ENCODE measurements around the gene ARID2. TPM values are rescaled to one million over a fixed set of nuclear protein-coding genes. Genes with fewer than 3 reads are reported as not detected.

Gene ARID2
- total RNA-seq, 1 experiment from 2014 or later = 15.4 TPM

- no peak overlapping the region for H2AFZ ChIP-seq (ENCODE audit: low read length)
- H3F3A ChIP-seq (ENCODE audit: low read length, unreplicated experiment) = no peaks in the 10 kb centered on the region
- no peaks in the 10 kb centered on the region for H3K9me2 ChIP-seq (replicated peaks; ENCODE audit: low read length)
- ChIA-PET POLR2A (ENCODE audit: unreplicated experiment) (no interaction called here), CTCF (no interaction called here)
- TF ChIP-seq EZH2phosphoT487 (IDR thresholded peaks at IDR 0.05; ENCODE audit: borderline replicate concordance, low read length) = no peak
- TF ChIP-seq EZH2 (IDR thresholded peaks at IDR 0.05; ENCODE audit: low read length, unreplicated experiment) = no peak
- TF ChIP-seq, protein P1, sequence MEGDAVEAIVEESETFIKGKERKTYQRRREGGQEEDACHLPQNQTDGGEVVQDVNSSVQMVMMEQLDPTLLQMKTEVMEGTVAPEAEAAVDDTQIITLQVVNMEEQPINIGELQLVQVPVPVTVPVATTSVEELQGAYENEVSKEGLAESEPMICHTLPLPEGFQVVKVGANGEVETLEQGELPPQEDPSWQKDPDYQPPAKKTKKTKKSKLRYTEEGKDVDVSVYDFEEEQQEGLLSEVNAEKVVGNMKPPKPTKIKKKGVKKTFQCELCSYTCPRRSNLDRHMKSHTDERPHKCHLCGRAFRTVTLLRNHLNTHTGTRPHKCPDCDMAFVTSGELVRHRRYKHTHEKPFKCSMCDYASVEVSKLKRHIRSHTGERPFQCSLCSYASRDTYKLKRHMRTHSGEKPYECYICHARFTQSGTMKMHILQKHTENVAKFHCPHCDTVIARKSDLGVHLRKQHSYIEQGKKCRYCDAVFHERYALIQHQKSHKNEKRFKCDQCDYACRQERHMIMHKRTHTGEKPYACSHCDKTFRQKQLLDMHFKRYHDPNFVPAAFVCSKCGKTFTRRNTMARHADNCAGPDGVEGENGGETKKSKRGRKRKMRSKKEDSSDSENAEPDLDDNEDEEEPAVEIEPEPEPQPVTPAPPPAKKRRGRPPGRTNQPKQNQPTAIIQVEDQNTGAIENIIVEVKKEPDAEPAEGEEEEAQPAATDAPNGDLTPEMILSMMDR (conservative IDR thresholded peaks at IDR 0.05; ENCODE audit: low read depth, low read length) = no peak
- intact Hi-C loops (cut with micrococcal nuclease) = no loop called here
- H3K9me3 ChIP-seq (ENCODE audit: low read length) = no peaks in the 10 kb centered on the region
- H3K79me2 ChIP-seq (ENCODE audit: low read length) = no peaks in the 10 kb centered on the region
- no peaks in the 10 kb centered on the region for H4K20me1 ChIP-seq (ENCODE audit: low read length)
- no peak overlapping the region for H3K4me2 ChIP-seq (ENCODE audit: low read length)
- H3K27me3 ChIP-seq (ENCODE audit: low read length) = no peaks in the 10 kb centered on the region
- no peaks in the 10 kb centered on the region for H3K4me1 ChIP-seq (ENCODE audit: insufficient read depth, low read length)
- no peak overlapping the region for H3K27ac ChIP-seq (ENCODE audit: low read length)
- H3K36me3 ChIP-seq (ENCODE audit: low read depth, low read length) = peaks cover 27% of the 10 kb centered on the region
- no TSS peak for BruUV-seq (replicated peaks)
- H3K9ac ChIP-seq (ENCODE audit: low read length) = no peak overlapping the region
- DNase-seq (no peak), ATAC-seq (no peak)
- no peak overlapping the region for H3K4me3 ChIP-seq (ENCODE audit: low read length)
These were observed 124.0 kb downstream of the ARID2 start for GRCh38 chr12:45853550-45853949.

GRCh38 chr12:45863332-45863731 lies 133.8 kb downstream of the ARID2 start:
- no peak overlapping the region for H3K4me3 ChIP-seq (ENCODE audit: low read length)
- no peaks in the 10 kb centered on the region for H3K9me2 ChIP-seq (replicated peaks; ENCODE audit: low read length)
- intact Hi-C loops (cut with micrococcal nuclease) = no loop called here
- H4K20me1 ChIP-seq (ENCODE audit: low read length) = no peaks in the 10 kb centered on the region
- H3K36me3 ChIP-seq (ENCODE audit: low read depth, low read length) = no peaks in the 10 kb centered on the region
- no peak for ATAC-seq
- no peak overlapping the region for H2AFZ ChIP-seq (ENCODE audit: low read length)
- no peak overlapping the region for H3K9ac ChIP-seq (ENCODE audit: low read length)
- H3K9me3 ChIP-seq (ENCODE audit: low read length) = no peaks in the 10 kb centered on the region
- H3K4me1 ChIP-seq (ENCODE audit: insufficient read depth, low read length) = no peaks in the 10 kb centered on the region
- no TSS peak for BruUV-seq (replicated peaks)
- DNase-seq = no peak
- ChIA-PET POLR2A (ENCODE audit: unreplicated experiment) (interaction anchor here (0.6 to 0.7 kb wide), 2 partner anchors 15 to 82 kb away, joined by 3 to 6 read pairs; no protein-coding TSS in a partner anchor), CTCF (no interaction called here)
- no peak overlapping the region for H3K4me2 ChIP-seq (ENCODE audit: low read length)
- H3K79me2 ChIP-seq (ENCODE audit: low read length) = no peaks in the 10 kb centered on the region
- no peaks in the 10 kb centered on the region for H3K27me3 ChIP-seq (ENCODE audit: low read length)
- no peaks in the 10 kb centered on the region for H3F3A ChIP-seq (ENCODE audit: low read length, unreplicated experiment)
- H3K27ac ChIP-seq (ENCODE audit: low read length) = no peak overlapping the region
- no peak for TF ChIP-seq EZH2 (IDR thresholded peaks at IDR 0.05; ENCODE audit: low read length, unreplicated experiment)
- TF ChIP-seq EZH2phosphoT487 (IDR thresholded peaks at IDR 0.05; ENCODE audit: borderline replicate concordance, low read length) = no peak
- TF ChIP-seq, protein P1 (conservative IDR thresholded peaks at IDR 0.05; ENCODE audit: low read depth, low read length) = no peak

GRCh38 chr12:45866299-45866698 lies 136.8 kb downstream of the ARID2 start:
- ATAC-seq (no peak), DNase-seq (no peak)
- Histone ChIP-seq H3K36me3 (ENCODE audit: low read depth, low read length) (no peaks in the 10 kb centered on the region; the same call in 1 of the 2 replicates), H3K9me2 (replicated peaks; ENCODE audit: low read length) (no peaks in the 10 kb centered on the region), H3K27ac (ENCODE audit: low read length) (no peak overlapping the region), H3K4me3 (ENCODE audit: low read length) (no peak overlapping the region), H3K4me1 (ENCODE audit: insufficient read depth, low read length) (no peaks in the 10 kb centered on the region), H3K9me3 (ENCODE audit: low read length) (no peaks in the 10 kb centered on the region), H4K20me1 (ENCODE audit: low read length) (no peaks in the 10 kb centered on the region), H3K79me2 (ENCODE audit: low read length) (no peaks in the 10 kb centered on the region), H3F3A (ENCODE audit: low read length, unreplicated experiment) (no peaks in the 10 kb centered on the region), H3K27me3 (ENCODE audit: low read length) (no peaks in the 10 kb centered on the region), H3K9ac (ENCODE audit: low read length) (no peak overlapping the region), H2AFZ (ENCODE audit: low read length) (no peak overlapping the region), H3K4me2 (ENCODE audit: low read length) (no peak overlapping the region)
- ChIA-PET POLR2A (ENCODE audit: unreplicated experiment) (interaction anchor here (0.7 kb wide), 1 partner anchor 29 kb away, joined by 3 read pairs; no protein-coding TSS in a partner anchor), CTCF (no interaction called here)
- BruUV-seq (replicated peaks) = no TSS peak
- intact Hi-C loops (cut with micrococcal nuclease) = no loop called here
- TF ChIP-seq EZH2 (IDR thresholded peaks at IDR 0.05; ENCODE audit: low read length, unreplicated experiment) (no peak), EZH2phosphoT487 (IDR thresholded peaks at IDR 0.05; ENCODE audit: borderline replicate concordance, low read length) (no peak)
- TF ChIP-seq, protein P1 (conservative IDR thresholded peaks at IDR 0.05; ENCODE audit: low read depth, low read length) = no peak

Data from PC-3 (cell line).